Smooth muscle cell (in vitro differentiated cells): ENCODE results near the gene CLBA1. TPM values are rescaled to one million over a fixed set of nuclear protein-coding genes. Genes with fewer than 3 reads are reported as not detected.

ENCODE experiments used
- DNase-seq: peaks from one replicate; lab custom pipeline; 2025; ENCODE audit not compliant: unreplicated experiment; lab: John Stamatoyannopoulos, UW
- H2AFZ ChIP-seq: fragments of 200-600 bp; sonication (generic); 2 replicates; pipeline ENCODE4 v1.6.0; 2016; ENCODE audit warnings: antibody characterized with exemption, low read depth, mild to moderate bottlenecking
- H3F3A ChIP-seq: fragments of 200-600 bp; sonication (generic); 2 replicates; pipeline ENCODE4 v1.6.0; 2017; ENCODE audit warnings: antibody characterized with exemption, low read depth
- H3K27ac ChIP-seq: fragments of 200-600 bp; sonication (generic); 2 replicates; pipeline ENCODE4 v1.5.1; 2016; ENCODE audit warnings: low read depth, mild to moderate bottlenecking
- H3K27me3 ChIP-seq: fragments of 200-600 bp; sonication (generic); 2 replicates; pipeline ENCODE4 v1.6.1; 2016; ENCODE audit warnings: low read depth, mild to moderate bottlenecking
- H3K36me3 ChIP-seq: fragments of 200-600 bp; sonication (generic); 2 replicates; pipeline ENCODE4 v1.5.1; 2016; ENCODE audit warnings: low read depth
- H3K4me1 ChIP-seq: fragments of 200-600 bp; sonication (generic); 2 replicates; pipeline ENCODE4 v1.5.1; 2016; ENCODE audit warnings: low read depth
- H3K4me2 ChIP-seq: fragments of 200-600 bp; sonication (generic); 2 replicates; pipeline ENCODE4 v1.6.0; 2016; ENCODE audit warnings: mild to moderate bottlenecking
- H3K4me3 ChIP-seq: fragments of 200-600 bp; sonication (generic); 2 replicates; pipeline ENCODE4 v1.5.1; 2016; ENCODE audit warnings: mild to moderate bottlenecking
- H3K79me2 ChIP-seq: fragments of 200-600 bp; sonication (generic); 2 replicates; pipeline ENCODE4 v1.6.0; 2016; ENCODE audit warnings: low read depth, mild to moderate bottlenecking
- H3K9ac ChIP-seq: fragments of 200-600 bp; sonication (generic); 2 replicates; pipeline ENCODE4 v1.6.0; 2016; ENCODE audit warnings: low read depth
- H3K9me3 ChIP-seq: fragments of 200-600 bp; sonication (generic); replicated peaks from 2 replicates; pipeline ENCODE4 v1.5.1; 2016; ENCODE audit warnings: low read depth
- H4K20me1 ChIP-seq: fragments of 200-600 bp; sonication (generic); 2 replicates; pipeline ENCODE4 v1.6.0; 2016; ENCODE audit warnings: low read depth
- CTCF ChIP-seq: fragments of 200-600 bp; sonication (generic); IDR thresholded peaks from 2 replicates; pipeline ENCODE4 v1.5.1; 2017; ENCODE audit warnings: borderline replicate concordance, mild to moderate bottlenecking, antibody characterized with exemption; ENCODE audit not compliant: insufficient read depth, poor library complexity, severe bottlenecking
- WGBS: methylation state at CpG from one replicate; pipeline ENCODE4 v1.1.7; 2016; ENCODE audit warnings: low lambda C conversion rate; 5-methylcytosine and 5-hydroxymethylcytosine counted together
- polyA plus RNA-seq: library from polyadenylated mRNA; unstranded; fragments of >200 nt; fragmentation: Nextera tagmentation; extraction: Ambion mirVana; gene quantifications from 2 replicates; pipeline ENCODE4 v1.2.1, GENCODE V29; 2016
- total RNA-seq: library from RNA; depleted of rRNA; stranded (reverse); fragments of >200 nt; gene quantifications from 2 replicates; pipeline ENCODE4 v1.2.3, GENCODE V29; 2014

CLBA1 gene
- total and polyA plus RNA-seq, 2 experiments from 2014 or later, result 5.0 to 8.7 TPM

- Histone ChIP-seq H3K79me2 (no peaks in the 10 kb centered on the region), H4K20me1 (peaks cover 45% of the 10 kb centered on the region), H3K4me2 (no peak overlapping the region), H3K4me3 (no peak overlapping the region), H3K27me3 (no peaks in the 10 kb centered on the region), H3K9me3 (no peaks in the 10 kb centered on the region), H3K9ac (no peak overlapping the region), H3K27ac (no peak overlapping the region), H3K4me1 (peaks cover 12% of the 10 kb centered on the region), H3F3A (no peaks in the 10 kb centered on the region), H2AFZ (no peak overlapping the region), H3K36me3 (no peaks in the 10 kb centered on the region)
- TF ChIP-seq CTCF, result no peak
- WGBS, result 89% methylated on average over 7 of the region's 7 CpGs
- no peak for DNase-seq
These were observed 21.0 kb upstream of the CLBA1 start for GRCh38 chr14:104964546-104964945.

GRCh38 chr14:104965561-104966231 is 19.9 kb upstream of the CLBA1 start:
- no peak overlapping the region for H3K4me2 ChIP-seq
- H3K36me3 ChIP-seq, result no peaks in the 10 kb centered on the region
- WGBS, result 92% methylated on average over 13 of the region's 13 CpGs
- no peaks in the 10 kb centered on the region for H3K79me2 ChIP-seq
- peaks cover 13% of the 10 kb centered on the region for H3K4me1 ChIP-seq
- DNase-seq, result no peak
- no peaks in the 10 kb centered on the region for H3F3A ChIP-seq
- H3K4me3 ChIP-seq, result no peak overlapping the region
- H3K27me3 ChIP-seq, result no peaks in the 10 kb centered on the region
- H2AFZ ChIP-seq, result no peak overlapping the region
- no peak overlapping the region for H3K9ac ChIP-seq
- no peak for TF ChIP-seq CTCF
- H4K20me1 ChIP-seq, result peaks cover 33% of the 10 kb centered on the region
- H3K9me3 ChIP-seq, result no peaks in the 10 kb centered on the region
- no peak overlapping the region for H3K27ac ChIP-seq

GRCh38 chr14:104966261-104966865 is 19.2 kb upstream of the CLBA1 start:
- Histone ChIP-seq H3K9me3 (no peaks in the 10 kb centered on the region), H3K4me1 (peaks cover 17% of the 10 kb centered on the region), H3K79me2 (no peaks in the 10 kb centered on the region)

More at GRCh38 chr14:104966261-104966865, 19.2 kb upstream of the CLBA1 start:
- no peak for DNase-seq
- Histone ChIP-seq H3K27ac (no peak overlapping the region), H3K27me3 (no peaks in the 10 kb centered on the region), H3K36me3 (no peaks in the 10 kb centered on the region), H4K20me1 (peaks cover 31% of the 10 kb centered on the region), H3K4me3 (no peak overlapping the region), H3K9ac (no peak overlapping the region), H3F3A (no peaks in the 10 kb centered on the region), H3K4me2 (no peak overlapping the region), H2AFZ (no peak overlapping the region)
- 93% methylated on average over 9 of the region's 9 CpGs for whole genome bisulfite sequencing
- no peak for TF ChIP-seq CTCF
